GM21576 (cell line): ENCODE data around the gene PRKCE.

Experiments used
- ATAC-seq: cut with Tn5 transposase; IDR thresholded peaks from one replicate; pipeline ENCODE4 v1.9.1; 2021; ENCODE audit warnings: mild to moderate bottlenecking, moderate library complexity; ENCODE audit not compliant: unreplicated experiment

PRKCE gene

DNA sequence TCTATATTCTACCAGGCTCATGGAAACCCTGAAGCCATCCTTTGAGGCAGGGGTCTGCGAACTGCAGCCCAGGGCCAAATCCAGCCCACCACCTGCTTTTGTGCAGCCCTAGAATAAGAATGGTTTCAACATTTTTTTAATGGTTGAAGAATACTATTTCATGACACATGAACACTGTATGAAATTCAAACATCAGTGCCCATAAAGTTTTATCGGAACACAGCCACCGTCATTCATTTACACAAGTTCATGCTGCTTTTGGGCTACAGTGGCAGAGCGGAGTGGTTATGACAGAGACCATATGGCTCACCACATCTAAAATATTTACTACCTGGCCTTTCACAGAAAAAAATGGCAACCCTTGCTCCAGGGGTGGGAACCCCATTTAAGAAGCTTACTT, 521.6 kb downstream of the PRKCE start:
- ATAC-seq, result no peak

DNA sequence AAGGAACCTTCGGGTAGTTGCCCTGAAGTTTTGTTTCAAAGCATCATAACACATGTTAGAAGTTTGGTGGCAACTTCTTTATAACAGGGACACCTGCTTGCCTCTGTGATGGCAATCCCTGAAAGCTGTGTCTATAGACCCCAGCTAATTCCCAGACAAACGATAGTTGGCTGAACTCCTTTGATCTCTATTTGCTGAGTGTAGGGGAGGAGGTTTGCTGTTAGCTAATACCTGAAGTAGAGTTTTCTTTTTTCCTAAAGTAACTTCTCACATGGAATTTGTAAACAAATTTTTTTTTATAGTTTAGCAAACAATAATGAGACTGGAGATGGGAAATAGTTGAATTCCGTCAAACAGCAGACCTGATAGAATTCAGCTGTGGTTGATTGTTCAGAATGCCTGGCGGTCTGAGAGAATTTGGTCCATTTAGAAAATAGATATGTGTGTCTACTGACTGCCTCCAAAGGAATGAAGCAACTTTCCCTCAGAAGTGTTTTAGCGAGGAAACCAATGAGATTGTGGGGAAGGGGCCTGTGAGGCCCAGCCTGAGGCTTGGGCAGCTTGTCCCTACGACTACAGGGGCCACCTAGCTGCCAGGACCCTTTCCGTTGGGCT, 522.3 kb downstream of the PRKCE start:
- ATAC-seq, result no peak

GRCh38 chr2:46174345-46175170, 523.1 kb downstream of the PRKCE start:
- no peak for ATAC-seq

DNA sequence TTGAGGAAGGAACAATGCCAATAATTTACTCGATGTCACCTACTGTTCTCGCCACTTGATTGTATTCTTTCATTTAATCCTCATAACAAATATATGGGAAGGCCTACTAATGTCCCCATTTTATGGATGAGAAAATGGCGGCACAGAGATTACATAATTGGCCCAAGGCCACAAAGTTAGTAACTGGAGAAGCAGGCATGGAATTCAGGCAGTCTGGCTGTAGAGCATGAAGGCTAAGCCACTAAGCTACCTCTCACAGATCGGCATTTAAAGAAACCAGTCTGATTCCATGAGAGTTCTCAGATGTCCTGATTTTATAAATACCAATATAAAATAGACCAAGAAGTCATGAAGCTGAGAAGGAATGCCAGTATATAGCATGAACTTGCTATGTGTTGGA, 523.9 kb downstream of the PRKCE start:
- no peak for ATAC-seq

DNA sequence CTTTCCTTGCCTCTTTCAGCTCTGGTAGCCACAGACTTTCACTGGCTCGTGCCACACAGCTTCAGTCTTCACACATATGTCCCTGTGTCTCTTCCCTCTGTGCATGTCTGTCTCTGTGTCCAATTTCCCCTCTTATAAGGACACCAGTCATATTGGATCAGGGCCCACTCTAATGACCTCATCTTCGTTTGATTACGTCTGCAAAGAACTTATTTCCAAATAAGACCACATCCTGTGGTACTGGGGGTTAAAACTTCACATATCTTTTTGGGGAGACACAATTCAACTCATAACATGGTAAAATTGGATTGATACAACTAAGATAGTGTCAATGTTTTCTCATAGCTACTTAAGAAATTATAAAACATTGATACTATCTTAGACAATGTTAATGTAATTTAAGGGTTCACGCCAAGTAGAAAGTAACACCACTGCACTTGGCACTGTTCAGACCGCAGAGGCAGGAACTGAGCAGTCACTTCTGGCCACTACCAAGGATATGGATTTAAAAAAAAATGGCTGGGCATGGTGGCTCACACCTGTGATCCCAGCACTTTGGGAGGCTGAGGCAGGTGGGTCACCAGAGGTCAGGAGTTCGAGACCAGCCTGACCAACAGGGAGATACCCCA, 526.1 kb downstream of the PRKCE start:
- no peak for ATAC-seq

DNA sequence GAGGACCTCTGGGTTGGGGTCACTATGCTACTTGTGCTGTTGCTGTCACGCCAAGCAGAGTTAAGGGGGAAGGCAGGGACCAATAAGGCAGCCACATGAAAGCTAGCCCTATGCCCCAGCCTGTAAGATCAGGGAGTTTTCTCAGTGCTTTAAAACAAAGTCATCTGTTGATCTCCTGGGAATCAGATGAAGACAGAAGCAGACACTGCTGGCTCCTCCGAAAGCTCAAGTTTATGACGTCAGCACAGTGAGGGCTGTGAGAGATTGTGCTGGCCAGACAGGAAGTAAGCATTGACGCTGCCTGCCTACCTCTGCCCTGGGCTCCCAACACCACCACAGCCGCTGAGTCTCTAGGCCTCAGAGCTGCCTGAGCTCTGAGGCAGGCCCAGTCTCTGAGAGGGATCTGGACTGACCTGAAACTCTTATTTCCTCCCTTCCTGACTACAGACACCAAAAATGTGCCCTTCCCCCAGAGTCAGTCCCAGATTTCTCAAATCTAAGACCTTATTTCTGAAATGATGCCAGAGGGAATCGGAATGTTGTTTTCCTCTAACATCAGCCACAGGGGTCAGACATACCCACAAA, 527.7 kb downstream of the PRKCE start:
- ATAC-seq, result peak; percentile 79

DNA sequence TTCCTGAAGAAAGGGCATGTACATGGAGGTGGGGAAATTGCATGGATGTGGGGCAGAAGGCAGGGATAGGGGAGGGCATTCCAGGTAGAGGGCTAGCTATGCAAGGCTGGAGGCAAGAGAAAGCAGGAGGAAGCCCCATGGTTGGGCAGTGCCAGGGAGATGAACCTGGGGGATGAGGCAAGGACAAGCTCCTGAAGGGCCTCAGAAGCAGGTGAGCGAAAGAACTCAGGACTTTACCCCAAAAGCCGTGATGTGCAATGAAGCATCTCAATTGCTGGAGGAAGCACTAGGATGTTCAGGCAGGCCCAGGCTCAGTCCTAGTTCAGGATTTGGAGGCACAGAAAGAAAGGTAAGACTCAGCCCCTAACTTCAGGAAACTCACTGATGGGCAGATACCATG, 528.7 kb downstream of the PRKCE start:
- ATAC-seq, result no peak

DNA sequence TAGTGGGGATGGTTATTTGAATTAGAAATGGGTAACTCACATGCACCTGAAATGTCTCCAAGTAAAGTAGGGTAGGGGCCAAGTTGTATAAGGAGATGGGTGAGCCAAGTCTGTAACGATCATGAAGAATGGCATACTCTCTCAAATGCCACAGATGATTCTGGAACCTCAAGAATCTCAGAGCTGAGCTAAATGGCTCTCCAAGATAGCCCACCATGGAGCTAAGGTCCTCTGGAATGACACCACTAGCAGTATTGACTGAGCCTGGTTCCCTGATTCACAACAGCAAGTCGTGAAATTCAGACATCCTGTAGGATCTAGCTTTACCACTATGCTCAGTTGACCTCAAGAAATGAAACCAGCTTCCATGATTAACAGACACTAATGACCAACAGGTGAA, 529.8 kb downstream of the PRKCE start:
- ATAC-seq, result no peak

DNA sequence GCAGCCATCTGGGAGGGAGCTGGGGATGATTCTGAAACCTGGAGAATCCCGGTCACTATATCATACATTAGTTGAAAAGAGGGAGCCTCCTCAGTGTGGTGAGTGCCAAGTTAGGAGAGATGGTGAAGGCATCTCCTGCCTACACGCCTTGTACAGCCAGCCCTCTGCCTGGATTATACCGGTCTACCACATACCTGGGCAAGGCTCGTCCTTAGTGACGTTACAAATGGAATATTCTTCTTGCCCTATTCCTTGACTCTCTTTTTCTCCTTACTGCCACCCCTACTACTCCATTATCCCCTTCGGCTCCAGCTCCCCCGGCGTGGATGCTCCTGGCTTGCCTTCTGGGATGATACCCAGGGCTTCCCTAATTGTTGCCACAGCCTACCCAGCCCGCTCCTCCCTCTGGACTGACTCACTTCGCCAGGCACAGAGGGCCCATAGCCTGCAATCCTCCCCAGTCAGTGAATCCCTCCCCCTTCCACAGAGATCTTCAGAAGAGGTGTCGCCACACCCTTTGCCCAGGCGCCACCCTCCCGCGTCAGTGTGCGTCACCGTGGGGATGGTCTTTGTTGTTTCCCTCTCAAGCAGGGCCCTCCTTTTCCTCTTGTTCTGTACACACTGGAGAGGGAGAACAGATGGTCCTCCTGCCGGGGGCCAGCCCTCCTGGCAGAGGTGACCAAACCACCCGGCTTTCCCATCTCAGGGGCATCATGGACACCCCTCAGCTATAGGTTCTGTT, 530.5 kb downstream of the PRKCE start:
- no peak for ATAC-seq

GRCh38 chr2:46183426-46183825, 532.0 kb downstream of the PRKCE start:
- ATAC-seq, result no peak

DNA sequence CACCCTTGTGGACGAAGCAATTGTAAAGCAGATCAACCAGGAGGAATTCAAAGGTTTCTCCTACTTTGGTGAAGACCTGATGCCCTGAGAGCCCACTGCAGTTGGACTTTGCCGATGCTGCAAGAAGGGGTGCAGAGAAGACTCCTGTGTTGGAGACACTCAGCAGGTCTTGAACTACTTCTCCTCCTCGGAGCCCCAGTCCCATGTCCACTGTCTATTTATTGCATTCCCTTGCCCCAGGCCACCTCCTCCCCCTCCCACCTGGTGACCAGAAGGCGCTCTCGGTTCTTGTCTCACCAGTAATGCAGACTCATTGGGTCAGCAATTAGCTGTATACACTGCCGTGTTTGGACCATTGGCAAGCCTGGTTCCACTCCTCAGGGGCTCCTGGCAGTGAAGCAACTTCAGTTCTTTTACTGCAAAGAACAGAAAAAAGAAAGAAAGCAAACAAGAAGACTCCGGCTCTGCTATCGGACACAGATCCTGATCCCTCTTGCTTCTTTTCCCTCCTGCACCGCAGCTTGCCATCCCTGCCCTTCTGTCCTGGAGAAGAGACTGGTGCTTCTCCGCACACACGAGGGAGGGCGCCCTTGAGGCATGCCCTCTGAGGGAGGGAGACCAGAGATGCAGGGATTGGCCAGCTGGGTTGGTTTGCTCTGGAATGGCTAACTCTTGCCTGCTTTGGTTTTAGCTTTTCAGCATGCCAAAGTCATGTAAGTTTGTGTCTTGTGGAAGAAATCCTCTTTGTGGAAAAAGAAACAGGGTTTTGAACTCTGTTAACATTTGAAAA, 533.5 kb downstream of the PRKCE start:
- no peak for ATAC-seq

- peak; percentile 89 for ATAC-seq
Measured at GRCh38 chr2:46187112-46187618, 535.7 kb downstream of the PRKCE start.

DNA sequence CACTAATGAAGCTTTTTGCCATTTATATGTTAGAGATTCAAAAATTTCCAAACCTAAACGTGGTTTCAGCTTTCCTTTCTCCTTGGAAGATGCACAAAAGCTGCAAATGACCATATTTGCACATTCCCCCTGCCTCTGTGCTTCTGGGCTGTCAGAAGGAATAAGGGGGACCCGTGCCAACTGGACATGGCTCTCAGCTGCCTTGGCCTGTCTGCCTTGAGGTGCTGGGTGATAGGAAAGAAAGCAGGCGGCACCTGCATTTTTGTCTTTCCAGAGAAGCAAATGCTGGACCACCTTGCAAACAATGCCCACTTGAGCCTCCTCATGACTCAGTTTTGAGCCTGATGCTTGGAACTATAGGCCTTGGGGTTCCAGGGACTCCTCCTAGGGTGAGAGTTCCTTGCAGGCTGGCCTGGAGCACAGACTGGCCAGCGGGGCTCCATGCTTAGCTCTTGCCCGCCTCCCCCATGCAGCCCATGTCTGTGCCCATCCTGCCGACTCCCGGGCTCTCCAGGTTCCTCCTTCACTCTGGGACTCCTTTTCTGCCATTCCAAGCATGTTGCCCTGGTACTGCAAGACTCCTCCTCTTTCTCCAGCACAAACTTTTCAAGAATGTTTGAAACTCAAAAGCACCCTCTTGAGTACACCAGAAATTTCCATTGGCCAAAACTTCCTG, 536.7 kb downstream of the PRKCE start:
- no peak for ATAC-seq

GRCh38 chr2:46193356-46193755, 541.9 kb downstream of the PRKCE start:
- no peak for ATAC-seq

GRCh38 chr2:46193855-46194254, 542.4 kb downstream of the PRKCE start:
- ATAC-seq, result no peak

GRCh38 chr2:46194856-46195255, 543.4 kb downstream of the PRKCE start:
- ATAC-seq, result no peak

- no peak for ATAC-seq
Measured at GRCh38 chr2:46195819-46196218, 544.3 kb downstream of the PRKCE start.

GRCh38 chr2:46196871-46197462, 545.5 kb downstream of the PRKCE start:
- no peak for ATAC-seq

GRCh38 chr2:46197672-46198071, 546.2 kb downstream of the PRKCE start:
- no peak for ATAC-seq
